Psoas muscle (tissue), 8 donors: ENCODE measurements around the gene VDR. TPM values are rescaled to one million over a fixed set of nuclear protein-coding genes. Genes with fewer than 3 reads are reported as not detected.
A peak's percentile ranks its signal among the peaks of the same experiment; 100 is the strongest.

Experiments used
- ATAC-seq, 4 donors: fragments of 200-7000 bp; cut with Tn5 transposase; one replicate each; pipeline ENCODE4 v1.9.1; 2020; ENCODE audit warnings: moderate library complexity in 3 of 4, mild to moderate bottlenecking in 2 of 4
- DNase-seq, 2 donors: peaks; one replicate each; pipeline ENCODE4 v3.0.0-alpha.2; 2020
- H3K27ac ChIP-seq: fragments of 200-600 bp; one replicate; pipeline ENCODE4 v1.8.0; 2022
- H3K27me3 ChIP-seq, 3 donors: fragments of 200-600 bp in 1 of 3; one replicate each; pipeline versions ENCODE4 v1.6.1 to v1.8.0; 2013 to 2022; ENCODE audit warnings: low read length in 2 of 3, mild to moderate bottlenecking in 2 of 3, moderate library complexity in 1 of 3; ENCODE audit not compliant: insufficient read depth in 3 of 3
- H3K36me3 ChIP-seq, 2 donors: fragments of 200-600 bp in 1 of 2; one replicate each; pipeline versions ENCODE4 v1.6.1 to v1.8.0; 2013 to 2022; ENCODE audit warnings: low read depth in 1 of 2, mild to moderate bottlenecking in 1 of 2, moderate library complexity in 1 of 2; ENCODE audit not compliant: insufficient read depth in 1 of 2
- H3K4me1 ChIP-seq: fragments of 200-600 bp; one replicate; pipeline ENCODE4 v1.8.0; 2022
- H3K4me3 ChIP-seq: fragments of 200-600 bp; one replicate; pipeline ENCODE4 v1.8.0; 2022; ENCODE audit warnings: mild to moderate bottlenecking
- H3K9me3 ChIP-seq: fragments of 200-600 bp; one replicate; pipeline ENCODE4 v1.8.0; 2022
- CTCF ChIP-seq: fragments of 200-600 bp; IDR thresholded peaks from one replicate; pipeline ENCODE4 v1.8.0; 2022; ENCODE audit warnings: antibody characterized with exemption
- WGBS, 3 donors: extraction: QIAGEN DNeasy Blood & Tissue Kit; methylation state at CpG; one replicate each; pipeline versions ENCODE4 v1.1.6 to v1.1.7; 2013; 5-methylcytosine and 5-hydroxymethylcytosine counted together
- intact Hi-C, 2 donors: fragments of 100-400 bp; cut with DNase I; formaldehyde crosslinking; loops; one replicate each; pipeline versions ENCODE4 v1.11.0 to v1.14.2; 2022
- polyA plus RNA-seq, 3 donors: library from polyadenylated mRNA; stranded (reverse); fragments of 200-250 nt; gene quantifications; one replicate each; pipeline ENCODE4 v1.2.3, GENCODE V29; 2013
- total RNA-seq, 4 donors: library from RNA; stranded (reverse); fragmentation: NEBNext Ultra II Directional in 2 of 4; extraction: Animal tissue kit (Norgen Biotek cat#: 25700) in 2 of 4; gene quantifications; one replicate each; pipeline versions ENCODE4 v1.2.1 to v1.2.4, GENCODE V29; 2021 to 2023
- donor health status: healthy with polysubstance abuse.
- donor health status: DM: no; HTN: no; CAD: no; lungs with moderate emphysema.
- donor health status: Bipolar disorder and iron deficiency.
- donor health status: healthy.
- donor health status: DM: yes; HTN: yes; CAD: no.
- donor health status: DM: no; HTN: no; CAD: no.
- donor health status: DM: no; HTN: no; CAD: no.
- donor health status: DM: yes; HTN: yes; CAD: no.

The VDR gene
- total and polyA plus RNA-seq, 7 donors, result 0.62 to 6.1 (median 3.0) TPM

- peak; percentile 62 for TF ChIP-seq CTCF
These were observed 66.4 kb downstream of the VDR start for GRCh38 chr12:47838286-47838931.

GRCh38 chr12:47837190-47838171 lies 67.3 kb downstream of the VDR start:
- DNase-seq (peak; percentile 77 to 78), ATAC-seq (peak; percentile 75 to 90 (median 78))
- intact Hi-C loops, result loop anchor here (1.0 to 2.0 kb wide), 4 partner anchors 40 to 122 kb away; no protein-coding TSS in a partner anchor
- no peak overlapping the region for H3K27ac ChIP-seq
- H3K4me3 ChIP-seq, result no peak overlapping the region
- no peaks in the 10 kb centered on the region for H3K27me3 ChIP-seq
- no peaks in the 10 kb centered on the region for H3K9me3 ChIP-seq
- H3K4me1 ChIP-seq, result peaks cover 29% of the 10 kb centered on the region
- TF ChIP-seq CTCF, result peak; percentile 97
- 41 to 57% (median 48%) methylated on average over 13 of the region's 13 CpGs for WGBS, 3 donors
- H3K36me3 ChIP-seq, result no peaks in the 10 kb centered on the region

More at GRCh38 chr12:47838286-47838931, 66.4 kb downstream of the VDR start:
- 38 to 45% (median 44%) methylated on average over 10 of the region's 10 CpGs for WGBS, 3 donors
- peak; percentile 38 to 82 (median 59) for ATAC-seq
- Histone ChIP-seq H3K36me3 (no peaks in the 10 kb centered on the region), H3K4me3 (no peak overlapping the region), H3K27ac (no peak overlapping the region), H3K4me1 (peaks cover 29% of the 10 kb centered on the region), H3K9me3 (no peaks in the 10 kb centered on the region), H3K27me3 (no peaks in the 10 kb centered on the region)
- DNase-seq, result no peak
- intact Hi-C loops, result loop anchor here in 1 of 2 donors (2.0 kb wide), 2 partner anchors 42 to 122 kb away; no protein-coding TSS in a partner anchor

DNA sequence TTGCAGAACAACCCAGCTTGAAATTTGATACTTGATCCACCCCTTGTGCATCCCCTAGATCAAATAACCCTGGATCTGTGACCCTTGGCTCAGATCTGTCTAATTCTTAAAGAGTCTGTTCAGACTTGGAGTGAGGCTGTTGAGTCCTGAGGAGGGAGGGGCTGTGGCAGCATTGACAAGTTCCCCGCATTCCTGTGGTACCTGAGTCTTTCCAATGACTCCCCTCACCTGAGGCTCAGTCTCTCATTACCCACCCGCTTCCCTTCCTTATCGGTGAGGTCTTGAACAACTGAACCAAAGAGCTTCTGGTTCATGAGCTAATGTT lies 69.0 kb downstream of the VDR start:
- intact Hi-C loops, result no loop called here

More for the DNA sequence above, 69.0 kb downstream of the VDR start:
- H3K36me3 ChIP-seq, result no peaks in the 10 kb centered on the region
- no peak overlapping the region for H3K4me3 ChIP-seq
- H3K9me3 ChIP-seq, result no peaks in the 10 kb centered on the region
- no peaks in the 10 kb centered on the region for H3K27me3 ChIP-seq
- WGBS, 3 donors, result 91 to 93% (median 92%) methylated on average over 3 of the region's 3 CpGs
- no peak for ATAC-seq
- no peak for TF ChIP-seq CTCF
- H3K27ac ChIP-seq, result no peak overlapping the region
- H3K4me1 ChIP-seq, result peaks cover 29% of the 10 kb centered on the region
- no peak for DNase-seq
